Karpas-422 (cell line): ENCODE measurements around the gene KLF5. TPM values are rescaled to one million over a fixed set of nuclear protein-coding genes. Genes with fewer than 3 reads are reported as not detected.

Source experiments
- DNase-seq: peaks from one replicate; pipeline ENCODE4 v3.0.0-alpha.2; 2015
- H2AFZ ChIP-seq: fragments of 200-600 bp; sonication (generic); 2 replicates; pipeline ENCODE4 v1.6.1; 2014; ENCODE audit warnings: antibody characterized with exemption, low read length, mixed read lengths
- H3K27ac ChIP-seq: fragments of 200-600 bp; sonication (generic); 2 replicates; pipeline ENCODE4 v1.5.1; 2014; ENCODE audit warnings: mild to moderate bottlenecking, low read length, moderate library complexity
- H3K27me3 ChIP-seq: fragments of 200-600 bp; sonication (generic); 2 replicates; pipeline ENCODE4 v1.6.1; 2014; ENCODE audit warnings: low read length, mixed read lengths
- H3K36me3 ChIP-seq: fragments of 200-600 bp; sonication (generic); 2 replicates; pipeline ENCODE4 v1.6.1; 2014; ENCODE audit warnings: low read length, mixed read lengths; ENCODE audit not compliant: insufficient read depth
- H3K4me1 ChIP-seq: fragments of 200-600 bp; sonication (generic); 2 replicates; pipeline ENCODE4 v1.6.1; 2014; ENCODE audit warnings: mild to moderate bottlenecking, low read length, mixed read lengths
- H3K4me2 ChIP-seq: fragments of 200-600 bp; sonication (generic); 2 replicates; pipeline ENCODE4 v1.6.1; 2014; ENCODE audit warnings: low read length, low read depth, mild to moderate bottlenecking; ENCODE audit not compliant: poor library complexity, severe bottlenecking
- H3K4me3 ChIP-seq: fragments of 200-600 bp; sonication (generic); 2 replicates; pipeline ENCODE4 v1.5.1; 2014; ENCODE audit warnings: mild to moderate bottlenecking, antibody characterized with exemption, low read length, mixed read lengths
- H3K79me2 ChIP-seq: fragments of 200-600 bp; sonication (generic); 2 replicates; pipeline ENCODE4 v1.6.1; 2014; ENCODE audit warnings: mild to moderate bottlenecking, low read length, mixed read lengths
- H3K9ac ChIP-seq: fragments of 200-600 bp; sonication (generic); 2 replicates; pipeline ENCODE4 v1.6.0; 2014; ENCODE audit warnings: low read length
- H3K9me2 ChIP-seq: fragments of 200-600 bp; sonication (generic), shearing (Covaris generic); replicated peaks from 2 replicates; pipeline ENCODE4 v1.6.0; 2014; ENCODE audit warnings: mild to moderate bottlenecking, low read length, moderate library complexity; ENCODE audit not compliant: insufficient read depth
- H3K9me3 ChIP-seq: fragments of 300-700, 200-600 bp; sonication (generic); 2 replicates; pipeline ENCODE4 v1.6.1; 2014; ENCODE audit warnings: low read length, mixed read lengths
- H4K20me1 ChIP-seq: fragments of 200-600 bp; sonication (generic); 2 replicates; pipeline ENCODE4 v1.6.1; 2014; ENCODE audit warnings: mild to moderate bottlenecking, antibody characterized with exemption, low read length, low read depth; ENCODE audit not compliant: insufficient read depth
- total RNA-seq: library from RNA; depleted of rRNA; stranded (reverse); fragments of >200 nt; shearing (Covaris generic); gene quantifications from 2 replicates; pipeline ENCODE4 v1.2.3, GENCODE V29; 2014; ENCODE audit warnings: low replicate concordance

The KLF5 gene
- total RNA-seq, 1 experiment from 2014 or later, result 1.9 TPM

GRCh38 chr13:73074014-73074413, 15.2 kb downstream of the KLF5 start:
- H3K4me3 ChIP-seq, result no peak overlapping the region
- H3K4me2 ChIP-seq, result peak overlapping the region; percentile 4
- H3K79me2 ChIP-seq, result no peaks in the 10 kb centered on the region
- no peaks in the 10 kb centered on the region for H3K9me3 ChIP-seq
- H3K27me3 ChIP-seq, result no peaks in the 10 kb centered on the region
- no peak for DNase-seq
- no peaks in the 10 kb centered on the region for H3K9me2 ChIP-seq
- no peaks in the 10 kb centered on the region for H3K4me1 ChIP-seq
- no peak overlapping the region for H3K9ac ChIP-seq
- H2AFZ ChIP-seq, result no peak overlapping the region
- H3K36me3 ChIP-seq, result no peaks in the 10 kb centered on the region
- no peaks in the 10 kb centered on the region for H4K20me1 ChIP-seq
- H3K27ac ChIP-seq, result no peak overlapping the region

- Histone ChIP-seq H4K20me1 (no peaks in the 10 kb centered on the region), H3K36me3 (no peaks in the 10 kb centered on the region), H3K9me2 (no peaks in the 10 kb centered on the region), H2AFZ (no peak overlapping the region), H3K9me3 (no peaks in the 10 kb centered on the region), H3K27ac (no peak overlapping the region), H3K4me2 (no peak overlapping the region), H3K4me3 (no peak overlapping the region), H3K4me1 (no peaks in the 10 kb centered on the region), H3K27me3 (no peaks in the 10 kb centered on the region), H3K79me2 (no peaks in the 10 kb centered on the region), H3K9ac (no peak overlapping the region)
- no peak for DNase-seq
Observed at GRCh38 chr13:73074926-73075325, 16.1 kb downstream of the KLF5 start.

- no peak overlapping the region for H3K27ac ChIP-seq
- no peak for DNase-seq
- H3K9me3 ChIP-seq, result no peaks in the 10 kb centered on the region
- no peaks in the 10 kb centered on the region for H3K4me1 ChIP-seq
- H3K79me2 ChIP-seq, result no peaks in the 10 kb centered on the region
- H3K9ac ChIP-seq, result no peak overlapping the region
- H4K20me1 ChIP-seq, result no peaks in the 10 kb centered on the region
- H3K27me3 ChIP-seq, result no peaks in the 10 kb centered on the region
- no peak overlapping the region for H2AFZ ChIP-seq
- H3K4me2 ChIP-seq, result no peak overlapping the region
- no peaks in the 10 kb centered on the region for H3K9me2 ChIP-seq
- H3K4me3 ChIP-seq, result no peak overlapping the region
- H3K36me3 ChIP-seq, result no peaks in the 10 kb centered on the region
Observed at GRCh38 chr13:73075546-73075945, 16.7 kb downstream of the KLF5 start.

GRCh38 chr13:73075954-73076353, 17.1 kb downstream of the KLF5 start:
- Histone ChIP-seq H3K27me3 (no peaks in the 10 kb centered on the region), H3K4me2 (no peak overlapping the region), H3K27ac (no peak overlapping the region), H3K4me3 (no peak overlapping the region), H3K9ac (no peak overlapping the region), H3K9me2 (no peaks in the 10 kb centered on the region), H3K79me2 (no peaks in the 10 kb centered on the region), H3K36me3 (no peaks in the 10 kb centered on the region), H3K4me1 (no peaks in the 10 kb centered on the region), H4K20me1 (no peaks in the 10 kb centered on the region), H2AFZ (no peak overlapping the region), H3K9me3 (no peaks in the 10 kb centered on the region)
- DNase-seq, result no peak

GRCh38 chr13:73077865-73078264, 19.1 kb downstream of the KLF5 start:
- Histone ChIP-seq H3K9me3 (no peaks in the 10 kb centered on the region), H4K20me1 (no peaks in the 10 kb centered on the region), H2AFZ (no peak overlapping the region), H3K79me2 (no peaks in the 10 kb centered on the region), H3K27ac (no peak overlapping the region), H3K4me2 (no peak overlapping the region), H3K4me3 (no peak overlapping the region), H3K36me3 (no peaks in the 10 kb centered on the region), H3K9ac (no peak overlapping the region), H3K27me3 (no peaks in the 10 kb centered on the region), H3K4me1 (no peaks in the 10 kb centered on the region), H3K9me2 (no peaks in the 10 kb centered on the region)
- no peak for DNase-seq

- no peaks in the 10 kb centered on the region for H3K9me2 ChIP-seq
- H3K36me3 ChIP-seq, result no peaks in the 10 kb centered on the region
- no peaks in the 10 kb centered on the region for H3K27me3 ChIP-seq
- no peaks in the 10 kb centered on the region for H3K9me3 ChIP-seq
- no peaks in the 10 kb centered on the region for H3K4me1 ChIP-seq
- H3K9ac ChIP-seq, result no peak overlapping the region
- no peak overlapping the region for H3K27ac ChIP-seq
- H3K4me3 ChIP-seq, result no peak overlapping the region
- no peaks in the 10 kb centered on the region for H3K79me2 ChIP-seq
- no peak overlapping the region for H2AFZ ChIP-seq
- no peak for DNase-seq
- no peak overlapping the region for H3K4me2 ChIP-seq
- no peaks in the 10 kb centered on the region for H4K20me1 ChIP-seq
Observed at GRCh38 chr13:73079359-73079758, 20.6 kb downstream of the KLF5 start.

GRCh38 chr13:73081256-73081915, 22.6 kb downstream of the KLF5 start:
- Histone ChIP-seq H2AFZ (no peak overlapping the region), H3K4me3 (no peak overlapping the region), H3K36me3 (no peaks in the 10 kb centered on the region), H3K9me2 (no peaks in the 10 kb centered on the region), H3K27me3 (no peaks in the 10 kb centered on the region), H3K27ac (no peak overlapping the region), H3K4me2 (no peak overlapping the region), H3K9ac (no peak overlapping the region), H3K9me3 (no peaks in the 10 kb centered on the region), H4K20me1 (no peaks in the 10 kb centered on the region), H3K4me1 (no peaks in the 10 kb centered on the region), H3K79me2 (no peaks in the 10 kb centered on the region)
- no peak for DNase-seq

GRCh38 chr13:73082471-73082870, 23.7 kb downstream of the KLF5 start:
- DNase-seq, result no peak
- no peaks in the 10 kb centered on the region for H3K4me1 ChIP-seq
- H3K27me3 ChIP-seq, result no peaks in the 10 kb centered on the region
- H3K9ac ChIP-seq, result no peak overlapping the region
- no peaks in the 10 kb centered on the region for H3K36me3 ChIP-seq
- no peaks in the 10 kb centered on the region for H3K79me2 ChIP-seq
- H3K9me2 ChIP-seq, result no peaks in the 10 kb centered on the region
- H3K27ac ChIP-seq, result no peak overlapping the region
- H4K20me1 ChIP-seq, result no peaks in the 10 kb centered on the region
- H3K4me3 ChIP-seq, result no peak overlapping the region
- H3K4me2 ChIP-seq, result no peak overlapping the region
- H3K9me3 ChIP-seq, result no peaks in the 10 kb centered on the region
- H2AFZ ChIP-seq, result no peak overlapping the region
